ENCODE data around the gene ACTRT2.

DNA sequence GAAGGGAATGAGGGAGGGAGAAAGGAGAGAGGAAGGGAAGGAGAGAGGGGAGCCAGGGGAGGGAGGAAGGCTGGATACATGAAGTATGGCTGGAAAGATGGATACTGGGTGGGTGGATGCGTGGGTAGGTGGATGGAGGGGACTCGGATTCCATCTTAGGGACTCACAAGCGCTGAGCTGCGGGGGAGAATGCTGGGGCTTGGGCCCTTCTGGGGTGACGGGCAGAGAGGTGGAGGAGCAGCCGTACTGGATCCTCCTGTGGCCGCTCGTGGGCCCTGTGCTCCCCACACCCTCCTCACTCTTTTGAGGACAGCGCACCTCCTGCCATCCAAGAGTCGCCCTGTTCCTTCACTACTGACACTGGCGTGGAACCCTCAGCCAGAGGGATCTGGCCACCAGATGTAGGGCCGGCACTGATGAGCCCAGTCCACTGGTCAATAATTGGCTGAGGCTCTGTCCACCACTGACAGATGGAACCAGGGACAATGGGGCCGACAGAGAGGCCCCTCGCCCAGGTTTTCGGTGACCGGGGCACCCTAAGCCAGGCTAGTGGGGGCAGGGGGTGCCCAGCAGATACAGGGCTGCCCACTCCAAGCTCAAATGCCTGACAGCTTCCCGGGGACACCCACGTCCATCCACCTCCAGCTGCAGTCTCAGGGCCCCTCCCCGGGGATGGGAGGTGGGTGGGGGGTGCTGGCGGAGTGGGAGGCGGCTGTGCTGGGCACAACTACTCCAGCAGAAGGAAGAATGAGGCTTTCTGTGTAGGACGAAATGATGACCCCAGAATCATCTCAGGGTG lies 4.4 kb upstream of the ACTRT2 start:
- no peak for TF ChIP-seq CTCF (IDR thresholded peaks at IDR 0.05)
- TF ChIP-seq POLR2AphosphoS5 (IDR thresholded peaks at IDR 0.05) = no peak
- no peak for TF ChIP-seq POLR2A (IDR thresholded peaks at IDR 0.05; ENCODE audit: low read depth)

Measured in esophagus muscularis mucosa (tissue), 3 donors.